Adipocyte (in vitro differentiated cells): ENCODE data around the gene LIMA1.
"Not testable (repeated sequence)": the region's sequence is repeated elsewhere in the genome, so short reads cannot be mapped to it uniquely, and the experiment has no call there.

Source experiments
- DNase-seq: peaks from one replicate; pipeline ENCODE4 v3.0.0-alpha.2; 2015; ENCODE audit warnings: low read depth
- H3K27me3 ChIP-seq: replicated peaks from 2 replicates; pipeline ENCODE4 v1.7.0; 2013; ENCODE audit warnings: mild to moderate bottlenecking, low read length, moderate library complexity; ENCODE audit not compliant: control insufficient read depth, insufficient read depth
- H3K36me3 ChIP-seq: 2 replicates; pipeline ENCODE4 v1.7.0; 2013; ENCODE audit warnings: low read length, mild to moderate bottlenecking, moderate library complexity; ENCODE audit not compliant: control insufficient read depth, insufficient read depth, severe bottlenecking
- H3K4me1 ChIP-seq: 2 replicates; pipeline ENCODE4 v1.7.0; 2013; ENCODE audit warnings: mild to moderate bottlenecking, low read length, moderate library complexity; ENCODE audit not compliant: control insufficient read depth, insufficient read depth
- H3K4me3 ChIP-seq: 2 replicates; pipeline ENCODE4 v1.7.0; 2013; ENCODE audit warnings: mild to moderate bottlenecking, low read length, moderate library complexity
- H3K9ac ChIP-seq: 2 replicates; pipeline ENCODE4 v1.7.0; 2013; ENCODE audit warnings: mild to moderate bottlenecking, low read length, moderate library complexity
- H3K9me3 ChIP-seq: 2 replicates; pipeline ENCODE4 v1.7.0; 2013; ENCODE audit warnings: mild to moderate bottlenecking, low read length, moderate library complexity; ENCODE audit not compliant: control insufficient read depth

The LIMA1 gene

DNA sequence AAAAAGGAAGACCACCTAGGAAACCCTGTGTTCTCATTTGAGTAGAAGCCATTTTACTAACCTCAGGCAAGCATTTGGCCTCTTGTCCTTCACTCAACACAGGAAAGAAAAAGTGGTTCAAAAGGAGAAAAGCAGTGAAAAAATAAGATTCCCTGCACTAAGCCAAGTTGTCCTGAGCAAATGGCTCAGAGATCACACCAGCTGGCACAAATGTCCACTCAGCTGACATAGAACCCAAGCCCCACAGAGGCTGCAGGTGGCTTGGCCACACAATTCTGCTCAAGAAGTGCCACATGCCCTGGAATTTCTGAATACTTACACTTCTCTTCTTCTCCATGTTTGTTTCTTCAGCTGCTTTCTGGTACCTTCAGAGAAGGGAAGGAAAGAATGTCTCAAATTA, 52.0 kb downstream of the LIMA1 start:
- DNase-seq, result no peak

DNA sequence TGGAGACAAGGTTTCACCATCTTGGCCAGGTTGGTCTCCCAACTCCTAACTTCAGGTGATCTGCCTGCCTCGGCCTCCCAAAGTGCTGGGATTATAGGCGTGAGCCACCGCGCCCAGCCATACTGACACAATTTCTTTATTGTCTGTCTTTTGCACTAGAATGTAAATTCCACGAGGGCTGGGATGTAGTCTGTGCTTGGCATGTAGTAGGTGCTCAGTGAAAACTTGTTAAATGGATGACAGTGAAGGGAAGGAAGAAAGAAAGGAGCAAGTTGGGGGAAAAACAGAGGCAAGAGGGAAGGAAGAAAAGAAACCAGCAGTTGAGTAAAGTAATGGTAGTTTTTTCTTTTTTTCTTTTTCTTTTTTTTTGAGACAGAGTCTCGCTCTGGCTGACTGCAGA, 53.1 kb downstream of the LIMA1 start:
- Histone ChIP-seq H3K9me3 (no peaks in the 10 kb centered on the region), H3K4me3 (no peak overlapping the region), H3K9ac (no peak overlapping the region), H3K27me3 (no peaks in the 10 kb centered on the region), H3K36me3 (peaks cover 4% of the 10 kb centered on the region), H3K4me1 (peaks cover 3% of the 10 kb centered on the region)
- no peak for DNase-seq

More for the DNA sequence above, 52.0 kb downstream of the LIMA1 start:
- Histone ChIP-seq H3K4me1 (peaks cover 3% of the 10 kb centered on the region), H3K36me3 (peaks cover 4% of the 10 kb centered on the region), H3K4me3 (no peak overlapping the region), H3K9me3 (no peaks in the 10 kb centered on the region), H3K27me3 (no peaks in the 10 kb centered on the region), H3K9ac (no peak overlapping the region)

DNA sequence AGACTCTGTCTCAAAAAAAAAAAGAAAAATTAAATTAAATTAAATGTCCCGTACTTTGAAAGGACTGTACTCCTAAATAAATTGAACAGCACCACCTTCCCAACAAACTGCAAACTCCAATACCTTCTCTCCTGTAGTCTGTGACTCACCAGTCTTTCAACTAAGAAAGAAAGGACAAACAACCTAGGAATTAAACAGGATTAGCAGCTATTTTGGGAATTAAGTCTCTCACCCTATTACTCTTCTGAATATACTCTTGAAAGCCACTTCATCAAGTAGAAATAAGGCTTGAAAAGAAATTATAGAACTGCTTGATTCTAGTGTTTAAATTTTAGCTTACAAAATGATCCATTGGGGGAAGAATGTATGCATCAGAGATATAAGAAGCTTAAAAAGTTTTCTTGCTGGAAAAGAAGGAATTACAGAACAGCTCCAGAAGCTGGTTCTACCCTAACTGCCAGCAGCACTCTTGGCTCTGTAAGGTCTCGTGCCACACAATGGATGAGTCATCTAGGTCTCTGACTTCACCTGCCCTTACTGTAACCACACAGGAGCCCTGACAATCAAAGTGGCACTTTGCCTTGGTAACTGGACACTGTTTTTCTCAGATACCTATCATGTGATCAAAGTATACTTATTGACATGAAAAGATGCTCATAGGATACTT, 59.2 kb downstream of the LIMA1 start:
- Histone ChIP-seq H3K4me1 (peaks cover 9% of the 10 kb centered on the region), H3K4me3 (no peak overlapping the region), H3K36me3 (peaks cover 4% of the 10 kb centered on the region), H3K27me3 (no peaks in the 10 kb centered on the region), H3K9ac (no peak overlapping the region), H3K9me3 (no peaks in the 10 kb centered on the region)
- DNase-seq, result peak; percentile 39

DNA sequence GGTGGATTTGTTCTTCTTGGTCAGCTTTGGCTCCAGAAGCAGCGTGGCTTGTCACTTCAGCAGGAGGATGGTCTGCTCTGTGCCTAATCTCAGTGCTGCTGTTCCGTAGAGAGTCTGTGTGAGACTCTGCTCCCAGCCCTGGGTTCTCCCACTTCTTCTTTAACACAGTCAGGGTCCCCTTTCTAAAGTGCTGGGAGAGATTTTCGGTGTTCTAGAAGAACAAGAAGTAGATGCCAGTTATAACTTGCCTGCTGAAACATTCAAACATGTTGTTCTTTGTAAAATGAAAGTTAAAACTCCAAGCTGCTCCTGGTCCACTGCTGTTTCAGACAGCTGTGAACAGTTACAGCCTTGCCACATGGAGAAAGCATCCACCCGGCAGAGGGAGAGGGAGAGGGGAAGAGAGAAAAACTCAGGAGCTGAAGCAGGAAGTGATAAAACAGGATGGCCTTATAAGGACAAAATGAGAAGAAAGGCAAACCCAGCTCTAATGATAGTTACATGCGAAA, 61.0 kb downstream of the LIMA1 start:
- DNase-seq, result peak; percentile 96
- H3K36me3 ChIP-seq, result peaks cover 11% of the 10 kb centered on the region
- peak overlapping the region; percentile 99 for H3K9ac ChIP-seq
- no peaks in the 10 kb centered on the region for H3K27me3 ChIP-seq
- no peaks in the 10 kb centered on the region for H3K9me3 ChIP-seq
- peak overlapping the region; percentile 94 for H3K4me3 ChIP-seq
- peaks cover 18% of the 10 kb centered on the region for H3K4me1 ChIP-seq

DNA sequence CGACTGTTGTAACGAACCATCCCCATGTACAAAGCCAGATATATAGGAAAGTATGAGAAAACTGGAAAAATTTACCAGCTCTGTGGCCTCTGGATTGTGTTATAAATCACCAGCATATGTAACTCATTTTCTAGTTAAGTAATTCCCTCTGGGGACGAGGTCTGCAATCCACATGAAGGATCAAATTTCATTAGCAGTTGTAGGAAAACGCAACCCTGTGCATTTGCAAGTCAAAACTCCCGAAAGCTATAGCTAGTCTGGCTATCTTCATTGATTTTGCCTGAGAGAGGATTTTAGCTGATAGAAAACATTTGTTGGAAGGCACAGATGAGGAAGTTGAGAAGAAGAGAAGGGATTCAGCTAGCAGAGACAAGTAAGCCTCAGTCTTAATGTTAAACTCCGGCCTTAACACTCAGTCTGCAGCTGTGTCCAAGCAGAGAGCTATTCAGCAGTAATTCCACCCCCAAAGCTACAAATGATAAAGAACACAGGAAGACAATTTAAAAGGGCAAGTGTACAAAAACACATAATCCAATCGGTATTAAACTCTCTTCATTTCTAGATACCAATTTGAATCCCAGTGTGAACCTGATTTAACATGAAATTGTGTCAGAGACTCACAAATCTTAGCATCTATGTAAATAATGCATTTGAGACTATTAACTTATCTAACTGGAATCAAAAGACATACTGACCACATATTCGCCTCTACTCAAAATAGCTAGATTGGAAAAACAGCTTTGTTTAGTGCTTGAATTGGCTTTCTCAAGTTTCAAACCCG, 61.9 kb downstream of the LIMA1 start:
- Histone ChIP-seq H3K9me3 (no peaks in the 10 kb centered on the region), H3K4me3 (peak overlapping the region; percentile 94), H3K4me1 (peaks cover 24% of the 10 kb centered on the region), H3K27me3 (no peaks in the 10 kb centered on the region), H3K9ac (peak overlapping the region; percentile 99), H3K36me3 (peaks cover 11% of the 10 kb centered on the region)
- peak; percentile 97 for DNase-seq

DNA sequence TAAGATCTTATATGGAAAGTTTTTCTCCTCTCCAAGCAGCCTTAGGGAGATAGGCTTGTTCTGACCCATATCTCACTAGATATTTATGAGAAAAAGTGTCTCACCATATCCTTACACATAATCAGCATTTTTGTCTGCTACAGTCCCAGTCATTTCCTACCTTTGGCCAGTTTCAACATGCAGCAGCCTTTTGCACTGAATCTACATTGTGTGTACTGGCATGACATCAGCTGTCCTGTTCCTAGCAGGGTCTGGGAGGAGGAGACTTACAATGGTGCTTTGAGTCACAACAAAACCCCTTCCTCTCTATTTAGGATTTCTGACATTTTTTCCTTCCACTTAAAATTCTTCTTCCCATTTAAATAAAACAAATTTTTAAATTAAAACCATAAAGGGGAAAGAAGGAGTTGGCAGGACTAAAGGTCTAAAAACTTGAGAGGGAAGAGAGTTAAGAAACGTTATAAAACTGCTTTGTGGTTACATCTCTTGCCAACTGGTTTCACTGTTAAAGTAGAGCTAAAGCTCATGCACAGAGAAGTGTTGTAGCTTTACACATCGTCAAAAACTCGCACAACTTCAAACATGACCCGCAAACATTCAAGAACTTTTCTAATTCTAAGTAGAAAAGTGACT, 62.8 kb downstream of the LIMA1 start:
- no peaks in the 10 kb centered on the region for H3K9me3 ChIP-seq
- peak overlapping the region; percentile 94 for H3K4me3 ChIP-seq
- peak overlapping the region; percentile 99 for H3K9ac ChIP-seq
- peaks cover 24% of the 10 kb centered on the region for H3K4me1 ChIP-seq
- H3K27me3 ChIP-seq, result no peaks in the 10 kb centered on the region
- peak; percentile 71 for DNase-seq
- peaks cover 17% of the 10 kb centered on the region for H3K36me3 ChIP-seq

DNA sequence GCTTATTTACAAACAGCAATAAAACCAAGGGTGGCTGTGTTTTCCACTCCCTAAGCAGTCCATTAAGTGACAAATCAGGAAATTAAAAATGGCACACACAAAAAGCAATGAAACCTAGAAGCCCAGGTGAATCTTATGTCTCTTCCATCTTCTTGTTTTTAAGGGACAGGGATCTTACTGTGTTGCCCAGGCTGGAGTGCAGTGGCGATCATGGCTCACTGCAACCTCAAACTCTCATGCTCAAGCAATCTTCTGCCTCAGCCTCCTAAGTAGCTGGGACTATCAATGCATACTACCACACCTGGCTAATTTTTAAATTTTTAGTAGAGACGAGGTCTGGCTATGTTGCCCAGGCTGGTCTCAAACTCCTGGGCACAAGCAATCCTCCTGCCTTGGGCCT, 63.8 kb downstream of the LIMA1 start:
- Histone ChIP-seq H3K9ac (peak overlapping the region; percentile 99), H3K4me1 (peaks cover 31% of the 10 kb centered on the region), H3K36me3 (peaks cover 17% of the 10 kb centered on the region), H3K4me3 (peak overlapping the region; percentile 94), H3K27me3 (no peaks in the 10 kb centered on the region), H3K9me3 (no peaks in the 10 kb centered on the region)
- DNase-seq, result no peak

DNA sequence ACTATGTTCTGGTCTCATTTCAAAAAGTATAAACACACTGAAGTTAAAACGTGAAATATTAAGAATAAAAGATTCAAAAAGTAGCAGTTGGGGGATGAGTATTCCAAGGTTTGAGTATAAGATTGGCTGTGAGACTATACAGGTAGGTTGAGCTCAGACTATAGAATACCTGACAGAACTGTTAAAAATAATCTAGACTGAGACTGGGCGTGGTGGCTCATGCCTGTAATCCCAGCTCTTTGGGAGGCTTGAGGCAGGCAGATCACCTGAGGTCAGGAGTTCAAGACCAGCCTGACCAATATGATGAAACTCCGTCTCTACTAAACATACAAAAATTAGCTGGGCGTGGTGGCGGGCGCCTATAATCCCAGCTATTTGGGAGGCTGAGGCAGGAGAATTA, 64.3 kb downstream of the LIMA1 start:
- H3K4me3 ChIP-seq, result peak overlapping the region; percentile 94
- not testable (repeated sequence) for H3K27me3 ChIP-seq, DNase-seq, H3K9me3 ChIP-seq
- peaks cover 37% of the 10 kb centered on the region for H3K4me1 ChIP-seq
- H3K36me3 ChIP-seq, result peaks cover 21% of the 10 kb centered on the region
- H3K9ac ChIP-seq, result peak overlapping the region; percentile 30

DNA sequence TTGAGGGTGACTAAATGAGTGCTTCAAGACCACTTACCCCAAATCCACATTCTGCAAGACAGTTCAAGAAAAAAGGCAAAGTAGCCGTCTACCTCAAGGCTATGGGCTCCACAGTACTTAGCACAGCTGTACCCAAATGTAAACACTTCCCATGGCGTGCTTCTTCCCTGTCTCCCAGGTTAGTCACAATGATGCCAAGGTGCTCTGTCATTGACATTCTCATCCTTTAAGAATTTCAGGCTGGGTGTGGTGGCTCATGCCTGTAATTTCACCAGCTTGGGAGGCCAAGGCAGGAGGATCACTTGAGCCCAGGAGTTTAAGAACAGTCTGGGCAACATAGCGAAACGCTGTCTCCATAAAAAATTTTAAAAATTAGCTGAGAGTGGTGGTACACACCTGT, 64.9 kb downstream of the LIMA1 start:
- DNase-seq, result peak; percentile 21
- Histone ChIP-seq H3K9me3 (no peaks in the 10 kb centered on the region), H3K4me3 (peak overlapping the region; percentile 94), H3K27me3 (no peaks in the 10 kb centered on the region), H3K36me3 (peaks cover 26% of the 10 kb centered on the region), H3K9ac (peak overlapping the region; percentile 30), H3K4me1 (peaks cover 43% of the 10 kb centered on the region)

DNA sequence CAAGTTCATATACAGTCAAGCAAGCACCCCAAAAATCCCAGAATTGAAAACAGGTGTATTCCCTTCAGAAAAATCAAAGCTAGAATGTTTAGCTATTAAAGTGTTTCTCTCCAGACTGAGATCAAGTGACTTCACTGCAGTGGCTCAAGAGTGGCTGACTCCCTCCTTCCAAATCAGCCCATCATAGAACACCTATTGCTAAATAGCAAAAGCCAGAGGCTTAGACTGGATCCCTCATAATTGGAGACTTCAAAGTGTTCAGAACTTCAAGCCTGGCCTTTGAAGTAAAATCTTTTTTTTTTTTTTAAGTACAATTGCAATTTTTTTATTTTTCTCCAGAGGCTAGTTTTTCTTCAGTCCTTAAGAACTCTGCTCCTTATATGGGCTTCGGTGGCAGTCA, 66.1 kb downstream of the LIMA1 start:
- H3K27me3 ChIP-seq, result no peaks in the 10 kb centered on the region
- no peaks in the 10 kb centered on the region for H3K9me3 ChIP-seq
- peaks cover 45% of the 10 kb centered on the region for H3K4me1 ChIP-seq

DNA sequence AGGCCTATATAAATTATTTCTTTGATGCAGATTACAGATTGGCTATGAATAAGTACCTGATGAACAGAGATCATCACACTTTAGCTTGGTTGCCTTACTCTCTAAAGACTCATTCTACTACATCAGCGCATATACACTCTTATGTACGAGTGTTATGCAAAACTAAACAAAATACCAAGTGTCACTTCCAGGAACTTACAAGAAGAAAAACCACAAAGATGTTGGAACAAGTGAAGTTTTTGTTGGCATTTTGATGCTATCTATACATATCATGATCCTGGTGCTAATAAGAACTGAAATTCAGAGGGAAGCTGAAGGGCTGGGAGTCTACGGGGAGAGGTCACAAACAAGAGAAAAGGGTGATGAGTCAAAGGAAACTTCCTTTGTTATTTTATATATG, 68.3 kb downstream of the LIMA1 start:
- no peaks in the 10 kb centered on the region for H3K9me3 ChIP-seq
- H3K4me3 ChIP-seq, result no peak overlapping the region
- H3K9ac ChIP-seq, result no peak overlapping the region
- H3K27me3 ChIP-seq, result no peaks in the 10 kb centered on the region
- peak; percentile 54 for DNase-seq
- H3K4me1 ChIP-seq, result peaks cover 59% of the 10 kb centered on the region
- peaks cover 50% of the 10 kb centered on the region for H3K36me3 ChIP-seq

More for the DNA sequence above, 66.1 kb downstream of the LIMA1 start:
- peak; percentile 43 for DNase-seq
- H3K36me3 ChIP-seq, result peaks cover 38% of the 10 kb centered on the region
- H3K9ac ChIP-seq, result peak overlapping the region; percentile 6
- peak overlapping the region; percentile 37 for H3K4me3 ChIP-seq
